ENCODE results near the gene SAMD13.

GRCh38 chr1:84272401-84272800, 29.1 kb upstream of the SAMD13 start:
- TF ChIP-seq CBX3 (IDR thresholded peaks at IDR 0.05; ENCODE audit: borderline replicate concordance, low read depth) (no peak), NR2C2 (IDR thresholded peaks at IDR 0.05; ENCODE audit: borderline replicate concordance, control insufficient read depth, insufficient read length, low read depth) (no peak), EZH2 (IDR thresholded peaks at IDR 0.05; ENCODE audit: borderline replicate concordance, control insufficient read depth, low read depth, low read length) (no peak), YY1 (IDR thresholded peaks at IDR 0.05; ENCODE audit: low read depth, low read length) (no peak), SMARCA5 (IDR thresholded peaks at IDR 0.05) (no peak), POLR2AphosphoS5 (IDR thresholded peaks at IDR 0.05; ENCODE audit: low read length) (no peak), RAD21 (IDR thresholded peaks at IDR 0.05; ENCODE audit: insufficient read depth, low read depth, low read length) (no peak), RFX5 (IDR thresholded peaks at IDR 0.05; ENCODE audit: low read depth, low read length) (no peak), CTCF (IDR thresholded peaks at IDR 0.05 in 2 of 3, conservative IDR thresholded peaks at IDR 0.05 in 1 of 3; ENCODE audit: control insufficient read depth in 2 of 3, extremely low read depth in 1 of 3, insufficient read depth in 1 of 3, low read depth in 3 of 3, low read length in 3 of 3) (no peak), TCF12 (IDR thresholded peaks at IDR 0.05; ENCODE audit: low read depth, low read length) (no peak)

Data from GM12878 (cell line).